Stimulated activated CD8-positive, alpha-beta memory T cell treated with anti-CD3 and anti-CD28 coated beads, Interleukin-15, amount 100 ng/mL, for 4 hours (primary cell): ENCODE results near the gene QTRT2.

Experiments used
- DNase-seq, 2 donors: peaks; one replicate each; pipeline ENCODE4 v3.0.0-alpha.2; 2020; ENCODE audit warnings: low read depth in 2 of 2

The QTRT2 gene

DNA sequence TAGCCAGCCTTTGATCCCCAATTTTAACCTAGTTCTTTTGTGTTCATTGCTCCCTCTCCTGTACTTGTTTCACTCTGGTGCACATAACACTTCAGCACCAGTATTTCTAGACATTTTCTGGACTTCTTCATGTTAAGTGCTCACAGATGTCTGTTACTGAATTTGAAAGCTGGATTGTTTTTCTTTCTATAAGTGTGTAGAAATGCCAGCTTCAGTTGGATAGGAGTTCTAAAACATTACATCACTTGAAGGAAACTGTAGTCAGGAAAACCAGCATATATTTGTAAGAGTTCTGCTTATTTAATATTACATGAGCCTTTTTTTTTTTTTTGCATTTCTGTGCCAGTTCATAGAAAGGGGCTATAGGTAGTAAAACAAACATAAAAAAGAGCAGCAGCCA is 21.6 kb downstream of the QTRT2 start:
- DNase-seq: no peak

DNA sequence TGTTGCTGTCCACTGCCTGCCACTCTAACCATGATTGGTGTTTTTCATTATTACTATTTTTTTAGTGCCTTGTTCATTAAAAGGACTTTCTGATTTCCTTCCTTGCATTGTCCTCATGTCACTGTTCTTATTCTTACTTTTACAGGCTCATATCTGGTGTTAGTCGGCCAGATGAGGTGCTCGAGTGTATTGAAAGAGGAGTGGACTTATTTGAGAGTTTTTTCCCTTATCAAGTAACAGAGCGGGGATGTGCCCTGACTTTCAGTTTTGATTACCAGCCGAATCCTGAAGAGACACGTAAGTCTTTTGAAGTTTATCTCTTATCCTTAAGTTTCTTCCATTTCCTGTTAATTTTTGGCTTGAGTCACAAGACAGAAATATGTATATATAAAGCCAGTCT is 23.2 kb downstream of the QTRT2 start:
- no peak for DNase-seq

DNA sequence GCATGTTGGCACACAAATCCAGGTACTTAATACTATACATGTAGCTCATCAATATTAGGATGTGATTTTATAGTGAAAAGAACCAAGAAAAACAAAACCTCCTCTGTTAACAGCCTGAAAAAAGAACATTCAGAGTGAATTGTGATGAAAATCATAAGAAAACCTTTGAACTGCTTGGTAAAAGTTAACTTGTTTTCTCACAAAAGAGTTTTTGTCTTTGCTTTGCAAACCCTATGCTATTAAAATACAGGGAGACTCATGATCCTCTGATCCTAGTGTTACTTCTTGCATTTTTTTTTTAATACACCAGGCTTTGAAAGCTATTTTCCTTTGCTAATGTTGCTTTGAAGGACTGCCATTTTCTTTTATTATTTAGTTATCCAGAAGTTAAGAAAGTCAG is 23.7 kb downstream of the QTRT2 start:
- no peak for DNase-seq

DNA sequence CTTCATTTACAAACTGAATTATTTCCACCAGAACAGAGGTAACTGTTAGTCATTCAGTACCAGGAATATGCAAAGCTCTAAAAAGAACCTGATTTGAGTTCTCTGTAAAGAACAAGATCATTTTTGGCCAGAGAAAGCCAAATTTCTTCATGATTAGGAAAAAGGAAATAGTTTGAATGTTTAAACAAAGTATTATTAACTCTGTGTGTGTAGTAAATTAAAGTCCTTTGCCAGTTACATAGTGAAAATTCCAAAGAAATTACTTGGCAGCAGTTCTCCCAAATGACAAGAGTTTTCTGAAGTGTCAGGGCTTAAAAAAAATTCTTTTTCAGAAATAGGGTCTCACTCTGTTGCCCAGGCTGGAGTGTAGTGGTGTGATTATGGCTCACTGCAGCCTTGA is 24.5 kb downstream of the QTRT2 start:
- no peak for DNase-seq

DNA sequence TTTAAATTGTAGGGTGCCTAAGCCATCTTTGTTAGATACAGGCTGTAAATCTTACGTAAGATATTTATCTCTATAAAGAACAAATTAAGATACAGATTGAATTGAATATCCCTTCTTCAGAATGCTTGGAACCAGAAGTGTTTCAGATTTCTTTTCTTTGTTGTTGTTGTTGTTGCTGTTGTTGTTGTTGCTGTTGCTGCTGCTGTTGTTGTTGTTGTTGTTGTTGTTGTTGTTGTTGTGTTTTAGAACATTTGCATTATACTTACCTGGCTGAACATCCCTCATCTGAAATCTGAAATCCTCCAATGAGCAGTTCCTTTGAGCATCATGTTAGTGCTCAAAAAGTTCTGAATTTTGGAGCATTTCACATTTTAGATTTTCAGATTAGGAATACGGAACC is 26.6 kb downstream of the QTRT2 start:
- DNase-seq: no peak

DNA sequence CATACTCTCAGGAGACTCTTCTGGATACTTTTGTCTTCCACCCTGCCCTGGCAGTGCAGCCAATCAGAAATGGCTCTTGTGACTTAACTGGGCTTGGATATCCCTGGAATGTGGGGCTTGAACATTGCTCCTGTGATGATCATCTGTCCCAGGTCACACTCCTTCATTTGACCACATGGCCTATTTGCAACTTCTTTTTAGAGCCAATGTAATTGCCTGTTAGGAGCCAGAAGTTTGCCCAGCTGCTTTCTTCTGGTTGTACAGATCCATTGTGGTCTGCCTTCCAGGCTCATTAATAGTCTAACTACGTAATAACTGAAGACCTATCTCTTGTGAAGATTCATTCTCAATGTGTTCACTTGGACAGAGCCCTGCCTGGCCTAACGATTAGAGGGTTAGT is 29.8 kb downstream of the QTRT2 start:
- DNase-seq: no peak

DNA sequence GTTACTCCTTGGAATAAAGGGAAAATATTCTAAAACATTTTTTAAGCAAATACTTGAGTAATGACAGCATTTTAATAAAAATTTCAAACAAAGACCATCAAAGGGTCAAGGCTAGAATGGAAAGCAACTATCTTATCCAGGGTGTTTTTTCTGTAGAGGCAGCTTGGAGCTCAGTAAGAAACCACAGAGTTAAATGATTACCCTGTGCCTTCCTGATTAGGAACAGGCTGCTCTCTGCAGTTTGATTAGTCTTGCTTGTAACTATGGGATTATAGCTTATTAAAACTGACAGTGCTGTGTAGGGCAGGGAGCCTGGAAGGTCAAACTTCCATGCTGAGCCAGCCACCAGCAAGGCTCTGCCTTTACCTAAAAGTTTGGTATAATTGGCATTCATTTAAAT is 33.1 kb downstream of the QTRT2 start:
- DNase-seq: no peak

DNA sequence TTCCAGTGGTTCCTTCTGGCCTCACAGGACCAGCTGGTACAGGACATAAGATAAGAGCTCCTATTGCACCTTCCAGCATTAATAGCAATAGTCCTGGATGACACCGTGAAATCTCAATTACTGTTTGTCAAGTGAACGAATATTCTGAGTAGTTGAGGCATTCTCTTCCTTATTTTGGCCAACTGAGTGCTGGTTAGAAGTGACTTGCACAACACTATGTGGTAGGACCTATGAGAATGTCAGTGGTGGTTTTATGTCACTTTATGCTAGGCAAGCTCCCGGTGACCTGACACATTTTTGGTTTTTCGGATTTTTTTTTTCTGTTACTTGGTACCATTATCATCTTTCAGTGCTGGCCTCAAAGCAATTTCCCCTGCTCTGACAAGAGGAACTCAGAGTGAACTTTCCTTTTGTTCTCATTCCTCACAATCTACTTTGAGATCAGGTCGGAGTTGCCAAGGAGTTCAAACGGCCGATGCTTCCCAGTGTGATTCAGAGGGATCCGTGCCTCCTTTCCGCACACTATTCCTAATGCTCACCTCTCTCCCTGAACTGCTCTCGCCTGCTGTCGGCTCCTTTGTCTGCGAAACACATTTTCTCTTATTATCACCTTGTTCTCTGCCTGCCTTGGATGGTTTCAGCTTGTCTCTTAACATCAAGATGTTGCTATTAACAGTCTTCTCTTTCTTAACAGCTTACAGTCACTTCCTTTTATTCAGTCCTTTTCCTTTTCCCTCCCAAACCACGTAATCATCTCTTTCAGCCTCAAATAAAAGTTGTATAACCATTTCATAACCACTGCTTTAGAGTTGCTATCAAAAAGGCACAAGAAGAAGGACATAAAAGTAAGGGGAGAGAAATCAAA is 35.8 kb downstream of the QTRT2 start:
- DNase-seq: no peak

DNA sequence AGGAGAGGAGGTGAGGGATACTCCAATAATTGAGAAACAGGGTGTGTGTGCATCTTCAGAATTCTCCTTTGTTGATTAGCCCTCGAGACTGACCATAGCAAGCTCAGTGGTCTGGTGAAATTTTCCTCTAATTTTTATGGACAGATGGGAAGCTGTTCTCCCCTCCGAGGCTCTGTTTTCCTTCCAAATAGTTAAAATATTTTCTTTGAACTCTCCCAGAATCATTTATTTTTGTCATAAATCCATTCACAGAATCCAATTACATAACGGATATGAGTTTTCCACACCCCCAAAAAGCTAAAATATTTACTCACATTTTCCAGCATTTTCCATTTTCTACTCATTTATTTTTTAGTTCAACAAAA is 36.5 kb downstream of the QTRT2 start:
- DNase-seq: no peak

DNA sequence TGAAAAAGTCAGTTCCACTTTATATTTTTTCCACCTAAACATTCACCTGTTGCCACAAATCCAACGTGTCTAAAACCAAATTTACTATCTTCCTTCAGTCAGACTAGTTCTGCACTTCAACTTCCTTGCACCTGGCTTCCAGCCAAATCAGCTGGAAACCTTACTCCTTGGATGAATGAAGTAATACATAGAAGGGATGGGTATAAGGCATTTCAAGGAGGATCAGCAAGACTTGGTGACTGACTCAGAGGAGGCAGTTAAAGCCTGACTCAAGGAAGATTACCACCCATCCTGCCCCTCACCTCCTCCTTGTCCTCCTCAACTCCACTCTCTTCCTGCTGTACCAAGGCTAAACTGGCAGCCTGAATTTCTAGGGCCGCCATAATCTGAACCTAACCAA is 37.1 kb downstream of the QTRT2 start:
- DNase-seq: no peak

DNA sequence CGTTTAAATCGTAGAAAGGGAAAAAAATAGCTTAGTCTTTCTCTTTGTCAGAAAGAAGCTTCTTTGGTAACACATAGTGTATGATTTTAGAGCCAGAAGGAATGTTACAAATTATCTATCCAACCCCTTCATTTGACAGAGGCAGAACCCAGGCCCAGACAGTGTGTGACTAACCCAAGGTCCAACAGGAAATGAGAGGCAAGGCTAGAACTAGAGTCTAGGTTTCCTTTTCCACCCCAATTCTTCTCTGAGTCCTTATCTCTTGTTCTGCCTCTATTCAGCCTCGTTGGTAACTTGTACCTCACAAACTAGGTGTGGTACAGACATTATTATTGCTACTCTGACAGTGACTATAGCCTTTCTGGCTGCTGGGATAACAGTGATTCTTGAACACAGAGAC is 39.3 kb downstream of the QTRT2 start:
- no peak for DNase-seq

DNA sequence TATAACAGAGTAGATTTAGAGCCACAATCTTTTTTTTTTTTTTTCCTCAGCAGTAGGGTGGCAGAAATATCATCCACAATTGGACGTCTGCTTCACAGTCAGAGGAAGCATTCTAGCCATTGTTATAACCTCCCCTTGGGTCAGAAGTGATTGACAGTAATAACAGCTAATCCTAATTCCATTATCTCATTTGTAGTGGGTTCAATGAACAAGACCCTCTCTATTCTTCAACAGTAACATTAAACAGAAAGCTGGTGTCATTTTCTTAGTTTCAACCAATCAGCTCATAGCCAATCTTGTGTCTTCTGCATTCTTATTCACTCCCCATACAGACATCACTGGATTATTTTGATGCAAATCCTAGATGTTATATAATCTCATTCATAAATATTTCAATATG is 44.6 kb downstream of the QTRT2 start:
- DNase-seq: no peak

DNA sequence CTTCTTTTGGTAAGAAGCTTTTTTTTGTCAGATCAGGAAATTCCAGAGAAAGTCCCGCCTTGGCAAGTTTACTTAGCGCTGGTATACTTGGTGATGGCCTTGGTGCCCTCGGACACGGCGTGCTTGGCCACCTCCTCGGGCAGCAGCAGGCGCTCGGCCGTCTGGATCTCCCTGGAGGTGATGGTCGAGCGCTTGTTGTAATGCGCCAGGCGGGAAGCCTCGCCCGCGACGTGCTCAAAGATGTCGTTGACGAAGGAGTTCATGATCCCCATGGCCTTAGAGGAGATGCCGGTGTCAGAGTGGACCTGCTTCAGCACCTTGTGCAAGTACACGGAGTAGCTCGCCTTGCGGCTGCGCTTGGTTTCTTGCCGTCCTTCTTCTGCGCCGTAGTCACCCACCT is 46.6 kb downstream of the QTRT2 start:
- DNase-seq: no peak

DNA sequence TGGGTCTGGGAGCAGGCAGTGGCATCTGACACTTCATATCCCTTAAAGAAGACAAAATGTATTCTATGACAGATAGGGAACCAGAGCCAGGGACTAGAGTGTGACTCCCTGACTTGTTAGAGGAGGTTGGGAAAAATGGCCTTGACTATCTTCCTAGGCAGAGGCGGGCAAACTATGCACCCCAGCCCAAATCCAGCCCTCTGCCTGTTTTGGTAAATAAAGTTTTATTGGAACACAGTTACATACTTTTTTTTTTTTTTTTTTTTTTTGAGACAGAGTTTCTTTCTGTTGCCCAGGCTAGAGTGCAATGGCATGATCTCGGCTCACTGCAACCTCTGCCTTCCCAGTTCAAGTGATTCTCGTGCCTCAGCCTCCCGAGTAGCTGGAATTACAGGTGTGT is 47.3 kb downstream of the QTRT2 start:
- DNase-seq: no peak

DNA sequence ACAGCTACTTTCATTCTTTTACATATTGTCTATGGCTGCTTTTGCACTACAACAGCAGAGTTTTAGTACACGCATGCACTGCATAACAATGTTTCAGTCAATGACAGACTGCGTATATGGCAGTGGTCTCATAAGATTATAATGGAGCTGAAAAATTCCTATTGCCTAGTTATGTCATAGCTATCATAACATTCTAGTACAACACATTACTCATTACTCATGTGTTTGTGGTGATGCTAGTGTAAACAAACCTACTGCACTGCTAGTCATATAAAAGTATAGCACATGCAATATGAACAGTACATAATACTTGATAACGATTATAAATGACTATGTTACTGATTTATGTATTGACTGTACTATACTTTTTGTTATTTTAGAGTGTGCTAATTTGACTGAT is 47.9 kb downstream of the QTRT2 start:
- DNase-seq: no peak

DNA sequence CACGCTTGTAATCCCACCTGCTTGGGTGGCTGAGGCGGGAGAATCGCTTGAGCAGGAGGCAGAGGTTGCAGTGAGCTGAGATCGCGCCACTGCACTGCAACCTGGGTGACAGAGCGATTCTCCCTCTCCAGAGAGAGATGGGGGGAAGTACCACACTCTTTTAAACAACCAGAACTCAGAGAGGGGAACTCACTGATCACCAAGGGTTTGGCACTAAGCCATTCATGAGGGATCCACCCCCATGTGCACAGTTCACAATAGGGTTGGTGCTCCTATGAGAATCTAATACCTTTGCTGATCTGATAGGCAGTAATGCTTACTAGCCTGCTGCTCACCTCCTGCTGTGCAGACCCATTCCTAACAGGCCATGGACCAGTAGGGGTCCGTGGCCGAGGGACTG is 51.6 kb downstream of the QTRT2 start:
- DNase-seq: no peak

DNA sequence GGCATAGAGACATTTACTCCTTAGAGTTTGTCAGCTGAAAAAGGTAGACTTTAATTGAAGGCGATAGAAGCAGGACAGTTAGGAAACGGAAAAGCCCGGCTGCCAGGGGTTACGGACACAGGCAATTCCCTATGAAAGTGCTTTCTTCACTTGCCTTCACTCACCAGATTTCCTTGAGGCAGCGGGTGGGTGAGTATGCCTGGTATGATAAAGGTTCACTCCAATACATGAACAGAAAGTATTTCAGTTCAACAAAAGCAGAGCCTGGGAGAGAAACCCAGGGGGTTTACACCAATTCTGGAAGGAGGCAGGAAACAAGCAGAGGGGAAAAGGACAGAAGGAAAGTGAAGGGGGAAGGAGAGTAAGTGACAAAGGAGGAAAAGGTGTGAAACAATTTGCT is 53.9 kb downstream of the QTRT2 start:
- no peak for DNase-seq

DNA sequence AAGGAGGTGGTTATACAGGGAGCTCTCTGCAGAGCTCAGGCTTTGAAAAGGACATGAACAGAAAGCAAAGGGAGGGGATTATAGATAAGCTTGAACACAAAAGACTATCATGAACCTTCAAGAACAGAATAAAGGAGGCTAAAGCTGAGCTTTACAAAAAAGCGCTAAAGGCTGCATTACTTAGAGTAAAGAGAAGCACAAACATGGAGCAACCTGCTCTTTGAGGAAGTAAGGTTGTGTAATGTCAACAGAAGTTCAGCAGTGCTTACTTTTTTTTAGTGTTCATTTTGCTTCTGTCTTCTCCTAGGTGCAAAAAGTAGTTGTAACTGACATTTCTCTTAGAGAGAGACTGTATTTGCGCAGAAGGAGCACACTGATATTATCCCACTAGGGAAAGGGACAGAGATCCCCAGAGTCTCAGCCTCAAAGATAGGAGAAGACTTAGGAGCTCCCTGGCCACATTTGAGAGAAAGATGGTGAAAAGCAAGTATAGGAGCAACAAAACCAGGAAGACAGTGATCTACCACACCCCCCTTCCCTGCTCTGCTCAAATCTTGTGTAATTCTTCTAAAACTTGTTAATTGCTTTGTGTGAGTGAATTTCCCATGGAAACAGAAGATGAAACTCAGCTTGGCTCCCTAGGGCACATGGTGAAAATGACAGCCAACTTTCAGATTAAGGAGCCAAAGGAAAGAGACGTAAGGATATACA is 54.7 kb downstream of the QTRT2 start:
- DNase-seq: no peak

DNA sequence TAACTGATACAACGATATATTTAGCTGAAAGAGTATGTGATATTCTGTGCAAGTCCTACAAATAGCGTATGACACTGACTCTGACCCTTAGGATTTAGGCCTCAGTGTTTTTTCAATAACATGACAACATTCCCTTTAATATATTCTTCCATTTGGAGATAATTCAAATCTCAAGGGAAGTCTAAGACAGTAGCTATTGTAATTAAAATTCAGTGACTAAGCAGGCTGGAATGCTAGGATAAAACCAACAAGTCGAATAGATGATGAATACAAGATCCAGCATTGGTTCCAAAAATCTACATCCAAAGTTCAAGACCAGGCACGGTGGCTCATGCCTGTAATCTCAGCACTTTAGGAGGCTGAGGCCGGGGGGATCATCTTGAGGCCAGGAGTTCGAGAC is 56.2 kb downstream of the QTRT2 start:
- DNase-seq: no peak

DNA sequence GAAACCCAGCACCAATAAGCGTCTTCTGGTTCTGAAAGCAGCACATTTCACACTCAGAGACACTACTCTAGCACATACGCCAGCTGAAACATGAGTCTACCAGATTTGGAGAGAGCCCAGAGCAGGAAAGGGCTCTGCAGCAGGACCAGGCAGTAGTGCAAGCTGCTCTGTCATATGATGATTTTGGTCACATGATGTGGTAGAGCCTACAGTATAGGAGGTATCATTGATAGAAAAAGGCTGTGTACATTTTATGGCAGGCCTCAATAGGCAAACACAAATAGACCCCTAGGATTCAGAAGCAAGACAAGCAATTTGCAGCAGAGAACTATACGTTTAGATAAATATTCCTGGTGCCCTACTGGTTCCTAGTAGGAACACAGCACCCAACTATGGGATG is 58.2 kb downstream of the QTRT2 start:
- DNase-seq: no peak

DNA sequence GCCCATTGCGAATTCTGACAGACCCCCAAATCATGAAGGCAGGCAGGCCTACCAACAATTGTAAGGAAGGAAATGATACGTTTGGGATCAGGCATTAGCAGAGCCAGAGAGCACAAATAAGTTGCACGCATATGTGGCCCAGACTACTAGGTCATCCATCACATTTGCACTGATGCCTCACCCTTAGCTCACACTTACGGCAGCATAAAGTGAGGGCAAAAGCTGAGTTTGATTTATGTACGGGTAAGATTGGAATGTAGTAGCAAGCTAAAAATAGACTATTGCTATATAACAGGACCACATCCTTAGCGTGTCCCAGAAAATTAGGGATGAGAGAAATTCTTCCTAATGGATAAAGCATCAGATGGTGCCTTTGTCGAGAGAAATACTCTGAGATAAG is 58.6 kb downstream of the QTRT2 start:
- DNase-seq: no peak

DNA sequence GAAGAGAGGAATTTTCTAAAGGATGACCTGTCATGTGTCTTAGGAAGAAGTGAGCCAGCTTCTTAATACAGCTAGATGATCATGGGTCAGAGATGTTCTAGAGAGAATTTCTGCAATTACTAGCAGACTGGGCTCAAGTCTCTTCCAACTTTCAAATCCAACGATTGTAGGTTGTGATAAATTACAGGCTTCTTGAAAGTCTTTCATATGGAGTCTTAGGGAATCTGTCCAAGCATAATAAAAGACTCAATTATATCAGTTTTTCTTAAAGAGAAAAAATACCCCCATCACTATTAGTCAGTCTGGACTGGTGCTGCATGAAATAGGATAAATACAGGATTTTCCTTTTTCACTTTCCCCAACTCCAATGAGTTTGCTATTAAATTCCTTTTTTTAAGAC is 63.2 kb downstream of the QTRT2 start:
- no peak for DNase-seq

DNA sequence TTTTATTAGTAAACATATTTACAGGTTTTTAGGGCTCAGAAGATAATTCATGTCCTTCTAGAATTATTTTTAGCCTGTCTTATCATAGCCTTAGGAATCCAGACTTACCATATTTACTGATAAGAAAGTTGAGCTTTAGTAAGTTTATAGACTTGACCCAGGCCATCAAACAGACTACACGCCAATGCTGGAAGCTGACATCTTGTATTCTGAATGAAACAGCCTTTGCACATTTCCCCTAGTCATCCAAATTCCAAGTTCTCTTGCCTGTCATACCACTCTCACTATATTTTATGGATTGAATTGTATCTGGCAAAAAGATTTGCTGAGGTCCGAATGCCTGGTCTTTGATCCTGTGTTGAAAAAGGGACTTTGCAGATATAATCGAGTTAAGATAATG is 63.7 kb downstream of the QTRT2 start:
- no peak for DNase-seq
